ENCODE data around the gene CREB5.

CREB5 gene

GRCh38 chr7:28554802-28555471 lies 142.6 kb downstream of the CREB5 start:
- no peak for DNase-seq

GRCh38 chr7:28556025-28556424 lies 143.7 kb downstream of the CREB5 start:
- DNase-seq, result no peak

GRCh38 chr7:28556671-28557070 lies 144.4 kb downstream of the CREB5 start:
- DNase-seq, result no peak

- DNase-seq, result no peak
These were observed 145.9 kb downstream of the CREB5 start for GRCh38 chr7:28558236-28558635.

DNA sequence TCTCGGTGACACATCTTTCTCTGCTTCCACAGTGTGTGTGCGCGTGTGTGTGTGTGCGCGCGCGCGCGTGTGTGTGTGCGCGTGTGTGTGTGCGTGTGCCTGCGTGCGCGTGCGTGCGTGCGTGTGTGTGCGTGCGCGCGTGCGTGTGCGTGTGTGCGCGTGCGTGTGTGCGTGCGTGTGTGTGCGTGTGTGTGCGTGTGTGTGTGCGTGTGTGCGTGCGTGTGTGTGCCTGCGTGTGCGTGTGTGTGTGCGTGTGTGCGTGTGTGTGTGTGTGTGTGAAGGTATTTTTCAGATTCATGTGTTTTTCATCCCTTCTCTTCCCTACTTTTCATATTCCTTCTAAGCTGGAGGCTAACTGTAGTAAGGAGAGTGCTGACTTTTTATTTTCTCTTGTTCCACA lies 148.4 kb downstream of the CREB5 start:
- no peak for DNase-seq

- DNase-seq, result no peak
These were observed 151.7 kb downstream of the CREB5 start for GRCh38 chr7:28564033-28564432.

DNA sequence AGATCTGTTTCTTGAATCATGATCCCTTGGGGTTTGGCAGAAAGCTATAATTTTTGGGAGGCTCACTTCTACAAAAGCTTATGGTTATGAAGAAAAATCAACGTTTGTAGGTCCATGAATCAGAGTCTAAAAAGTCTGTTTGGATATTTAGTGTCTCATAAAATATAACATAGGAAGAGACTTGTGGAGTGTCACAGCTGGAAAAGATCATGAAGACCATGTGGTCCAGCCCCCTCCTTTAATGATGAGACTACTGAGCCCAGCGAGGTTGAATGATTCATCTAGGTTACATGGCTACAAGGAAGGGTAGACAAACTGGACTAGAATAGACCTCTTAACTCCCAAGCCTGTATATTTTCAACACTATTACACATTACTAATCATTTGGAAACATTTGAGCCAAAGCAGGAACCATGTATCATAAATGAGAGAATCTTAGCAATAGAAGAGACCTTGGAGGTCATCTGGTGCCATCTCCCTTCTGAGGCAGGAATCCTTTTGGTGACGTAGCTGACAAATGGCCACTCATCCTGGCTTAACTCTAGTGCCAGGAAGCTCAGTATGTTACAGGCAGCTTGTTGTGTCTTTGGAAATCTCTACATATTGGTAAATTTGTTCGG lies 152.5 kb downstream of the CREB5 start:
- no peak for DNase-seq

DNA sequence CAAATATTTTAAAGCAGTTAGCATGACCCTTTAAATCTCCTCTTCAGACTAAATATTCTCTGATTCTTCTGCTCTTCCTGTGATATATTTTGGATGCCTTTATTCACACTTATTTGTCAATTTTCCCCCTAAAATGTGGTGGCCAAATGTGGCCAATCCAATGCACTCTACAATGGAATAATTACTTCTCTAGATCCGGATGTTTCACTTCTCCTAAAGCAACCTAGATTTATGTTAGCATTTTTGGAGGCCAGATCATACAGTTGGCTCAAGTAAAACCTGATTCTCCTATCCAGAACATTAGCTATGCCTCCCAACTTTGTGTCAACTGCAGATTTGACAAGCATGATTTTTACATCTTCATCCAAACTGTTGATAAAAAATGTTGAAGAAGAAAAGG lies 153.7 kb downstream of the CREB5 start:
- DNase-seq, result no peak

- no peak for DNase-seq
These were observed 158.0 kb downstream of the CREB5 start for GRCh38 chr7:28570113-28570969.

- no peak for DNase-seq
These were observed 158.6 kb downstream of the CREB5 start for GRCh38 chr7:28570970-28571288.

DNA sequence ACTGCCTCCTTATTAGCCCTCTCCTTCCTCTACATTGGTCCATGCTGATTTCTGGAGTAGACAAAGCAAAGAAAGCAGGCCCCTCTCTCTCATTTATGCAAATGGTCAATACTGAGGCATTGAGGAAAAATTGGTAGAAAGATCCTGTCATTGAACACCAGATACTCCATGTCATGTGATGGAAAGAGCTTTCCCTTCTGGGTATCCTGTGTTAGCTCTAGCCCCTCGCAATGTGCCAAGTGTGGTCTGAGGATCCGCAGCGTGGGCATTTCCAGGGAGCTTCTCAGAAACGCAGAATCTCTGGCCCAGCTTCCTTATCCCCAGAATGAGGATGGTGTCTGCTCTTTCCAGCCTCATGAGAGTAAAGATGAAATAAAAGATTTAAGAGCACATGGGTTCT lies 159.1 kb downstream of the CREB5 start:
- no peak for DNase-seq

DNA sequence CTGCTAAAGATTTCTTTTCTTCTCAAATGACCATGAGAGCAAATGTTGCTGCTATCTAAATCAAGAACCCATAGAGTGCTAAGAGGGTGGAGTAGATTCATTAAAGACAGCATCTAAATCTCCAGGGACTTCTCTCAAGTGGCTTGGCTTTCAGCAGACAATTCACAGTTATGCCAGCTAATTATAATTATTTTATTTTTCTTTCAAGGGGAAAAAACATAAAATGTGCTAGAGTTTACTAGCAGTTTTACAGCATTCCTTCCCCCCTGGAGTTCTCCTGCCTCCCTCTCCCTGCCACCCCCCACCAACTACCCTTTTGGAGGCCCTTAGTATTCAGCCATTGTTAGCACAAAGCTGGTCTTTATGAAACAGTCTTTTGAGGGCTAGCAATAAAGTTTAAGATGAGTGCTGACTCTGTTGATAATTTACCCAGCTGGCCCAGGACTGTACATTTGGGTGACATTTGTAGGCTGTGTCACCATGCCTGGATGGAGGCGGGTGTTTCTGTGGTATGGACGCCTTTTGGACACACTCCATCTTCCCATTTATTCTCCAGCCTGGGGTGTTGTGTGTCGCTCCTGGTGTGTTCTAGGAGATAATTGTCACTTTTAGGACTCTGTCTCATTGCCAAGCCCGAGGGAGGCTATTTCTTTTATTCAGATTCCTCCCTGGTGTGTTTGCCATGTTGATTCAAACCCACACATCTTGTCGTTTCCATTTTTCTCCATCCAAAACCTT lies 160.2 kb downstream of the CREB5 start:
- DNase-seq, result no peak

GRCh38 chr7:28573059-28573553 lies 160.8 kb downstream of the CREB5 start:
- DNase-seq, result no peak

DNA sequence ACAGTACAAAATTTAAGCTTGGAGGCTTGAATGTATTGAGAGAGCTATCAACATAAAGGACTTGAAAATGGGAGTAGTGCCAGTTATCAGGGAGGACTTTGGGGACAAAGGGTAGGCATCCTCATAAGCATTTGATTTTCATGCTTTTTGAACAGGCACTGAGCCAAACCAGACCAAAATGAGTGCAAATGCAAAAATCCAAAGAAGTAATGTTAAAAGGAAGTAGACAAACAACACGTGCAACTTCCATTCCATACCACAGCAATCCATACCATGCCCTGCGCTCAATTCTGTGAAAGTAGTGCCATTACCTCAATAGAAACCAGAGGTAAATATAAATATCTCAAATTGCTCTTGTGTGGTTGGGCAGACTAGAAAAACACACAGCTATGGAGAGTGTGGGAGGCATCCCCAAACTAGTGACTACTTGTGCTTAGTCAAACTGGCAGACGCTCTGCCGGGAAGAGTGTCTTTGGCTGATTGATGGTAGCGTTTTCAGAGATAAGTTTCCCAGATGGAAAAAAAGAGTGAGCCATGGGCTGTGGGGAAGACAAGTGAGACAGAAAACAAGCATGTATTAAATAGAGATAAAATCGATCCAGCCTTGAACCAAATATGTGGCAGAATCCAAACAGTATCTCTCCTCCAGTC lies 161.5 kb downstream of the CREB5 start:
- DNase-seq, result no peak

GRCh38 chr7:28575241-28575643 lies 162.9 kb downstream of the CREB5 start:
- no peak for DNase-seq

DNA sequence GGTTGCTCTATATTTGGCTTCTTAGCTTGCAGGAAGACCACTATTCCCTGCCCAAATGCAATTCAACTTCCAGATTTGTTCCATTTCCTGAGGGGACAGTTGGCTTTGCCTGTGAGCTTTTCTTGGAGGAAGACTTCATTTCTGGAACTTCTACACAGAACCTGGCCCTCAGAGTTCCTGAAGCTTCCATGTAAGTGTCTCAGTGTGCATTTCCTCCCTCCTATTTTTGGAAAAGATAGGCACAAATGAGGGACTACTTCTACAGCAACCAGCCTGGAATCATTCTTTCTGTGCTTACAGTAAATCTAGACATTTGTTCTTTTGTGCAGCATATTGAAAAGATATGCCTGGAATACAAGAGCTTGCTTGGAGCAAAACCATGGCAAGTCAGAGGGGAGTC lies 164.3 kb downstream of the CREB5 start:
- DNase-seq, result no peak

- no peak for DNase-seq
These were observed 167.3 kb downstream of the CREB5 start for GRCh38 chr7:28579571-28579970.

- DNase-seq, result no peak
These were observed 168.3 kb downstream of the CREB5 start for GRCh38 chr7:28580665-28581064.

DNA sequence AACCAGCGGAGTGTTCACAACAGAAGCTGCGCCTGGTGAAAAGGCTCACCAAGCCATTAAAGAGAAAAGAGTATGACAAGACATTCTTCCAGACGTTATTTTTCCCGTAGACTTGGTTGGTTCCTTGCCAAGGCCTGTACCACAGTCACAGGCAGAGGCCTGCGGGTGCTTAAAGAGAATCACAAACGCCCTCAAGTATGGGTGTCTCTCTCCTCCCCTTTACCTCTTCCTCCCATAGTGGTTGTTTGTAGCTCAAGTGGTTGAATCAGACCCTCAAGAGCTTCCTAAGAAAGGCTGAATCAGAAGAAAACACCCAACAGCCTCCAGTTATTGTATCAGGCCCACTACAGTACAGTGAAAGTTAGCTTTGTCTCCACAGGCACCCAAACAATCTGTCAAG lies 169.0 kb downstream of the CREB5 start:
- no peak for DNase-seq

- DNase-seq, result no peak
These were observed 169.9 kb downstream of the CREB5 start for GRCh38 chr7:28582226-28582625.

DNA sequence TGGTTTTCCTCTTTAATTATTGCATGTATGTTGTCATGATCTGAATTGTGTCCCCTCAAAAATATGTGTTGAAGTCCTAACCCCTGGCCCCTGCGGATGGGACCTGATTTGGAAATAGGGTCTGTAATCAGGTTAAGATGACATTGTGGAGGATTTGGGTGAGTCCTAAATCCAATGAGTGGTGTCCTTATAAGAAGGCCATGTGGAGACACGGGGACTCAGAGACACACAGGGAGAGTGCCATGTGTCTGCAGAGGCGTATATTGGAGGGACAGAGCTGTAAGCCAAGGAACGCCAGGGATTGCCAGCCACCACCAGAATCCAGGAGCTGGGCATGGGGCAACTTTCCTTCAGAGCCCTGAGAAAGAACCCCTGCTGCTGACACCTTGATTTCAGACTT lies 171.9 kb downstream of the CREB5 start:
- no peak for DNase-seq

DNA sequence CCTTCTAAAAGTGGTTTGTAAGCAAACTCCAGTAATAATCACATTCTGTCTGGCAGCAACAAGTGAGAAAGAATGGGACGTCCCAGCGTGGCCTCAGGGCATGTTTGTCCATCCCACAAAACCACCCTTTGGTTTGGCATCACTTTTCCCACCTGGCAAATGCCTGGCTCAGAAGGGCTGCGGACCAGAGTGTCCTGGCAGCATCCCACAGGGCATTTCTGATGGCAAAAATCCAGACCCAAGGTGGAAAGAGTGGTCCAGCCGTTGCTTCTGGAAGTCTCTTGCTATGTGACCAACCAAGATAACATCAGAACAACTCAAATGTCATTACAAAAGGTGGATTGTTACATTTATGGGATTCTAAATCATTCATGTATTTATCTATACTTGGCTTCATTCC lies 174.4 kb downstream of the CREB5 start:
- DNase-seq, result no peak

DNA sequence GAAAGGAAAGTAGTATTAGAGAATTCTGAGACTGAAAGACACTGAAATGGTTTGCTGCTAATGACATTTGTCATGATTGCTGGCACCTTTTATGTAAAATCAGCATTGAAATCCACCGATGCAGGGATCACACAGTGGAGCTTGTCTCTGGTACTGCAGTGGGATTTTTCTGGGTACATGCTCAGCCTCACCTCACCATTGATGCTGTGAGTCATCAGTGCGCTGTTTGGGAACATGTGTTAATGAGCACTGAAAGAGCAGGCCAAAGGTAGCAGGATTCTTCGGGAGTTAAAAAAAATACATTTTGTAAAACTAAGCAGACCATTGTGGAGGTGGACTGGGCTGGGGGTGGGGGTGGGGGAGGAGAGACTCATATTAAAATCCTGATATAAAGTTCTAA lies 174.9 kb downstream of the CREB5 start:
- no peak for DNase-seq

Data from CD4-positive, alpha-beta T cell treated with Interleukin-15 for 1 hour (primary cell).